Left renal cortex interstitium (tissue), 4 donors: ENCODE results near the gene SEPTIN8. TPM values are rescaled to one million over a fixed set of nuclear protein-coding genes. Genes with fewer than 3 reads are reported as not detected.
"Not testable (repeated sequence)": the region's sequence is repeated elsewhere in the genome, so short reads cannot be mapped to it uniquely, and the experiment has no call there.

Source experiments
- DNase-seq, 4 donors: peaks; one replicate each; pipeline ENCODE4 v3.0.0-alpha.2; 2013; ENCODE audit warnings: low read depth in 4 of 4, low spot score in 2 of 4, missing footprints in 1 of 4
- polyA plus RNA-seq, 4 donors: library from polyadenylated mRNA; unstranded; fragments of 120-200 nt; gene quantifications; one replicate each; pipeline ENCODE4 v1.2.1, GENCODE V29; 2013; ENCODE audit not compliant: insufficient read length in 4 of 4

The SEPTIN8 gene
- polyA plus RNA-seq, 4 donors = 74.2 to 84.5 (median 79.2) TPM

DNA sequence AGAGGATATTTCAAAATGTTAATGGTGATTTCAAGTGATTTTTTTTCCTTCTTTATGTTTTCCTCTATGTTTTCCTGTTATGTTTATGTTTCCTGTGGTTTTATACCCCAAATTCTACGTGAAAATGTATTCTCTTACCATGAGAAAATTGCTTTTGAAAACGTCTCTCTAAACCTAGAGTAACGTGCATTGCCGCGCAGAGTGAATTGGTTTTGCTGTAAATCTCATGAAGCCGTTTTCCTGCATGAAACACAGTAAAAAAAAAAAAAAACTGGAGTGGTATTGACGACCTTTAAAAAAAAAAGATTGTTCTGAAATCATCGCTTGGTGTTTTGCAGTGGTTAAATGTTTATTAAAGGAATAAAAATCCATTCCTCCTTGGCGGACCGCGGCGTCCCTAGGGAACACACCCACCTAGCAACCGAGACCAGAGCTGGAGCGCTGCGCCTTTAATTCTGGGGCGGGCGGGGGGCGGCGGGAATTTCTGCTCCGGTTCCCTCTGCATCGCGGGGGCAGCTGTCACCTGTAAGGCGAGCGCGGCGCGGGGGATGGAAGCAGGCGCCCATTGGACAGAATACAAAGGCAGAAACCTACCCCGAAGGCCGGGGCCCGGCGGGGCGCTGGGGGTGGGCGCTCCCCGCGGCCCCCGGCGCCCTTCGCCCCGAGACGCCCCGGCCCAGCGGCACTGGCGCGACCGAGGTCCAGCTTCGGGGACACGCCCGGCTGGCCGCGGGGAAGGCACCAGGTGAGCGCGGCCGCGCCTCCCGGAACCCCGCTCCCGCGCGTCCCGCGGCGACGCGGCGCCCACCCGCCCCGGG is 36.0 kb upstream of the SEPTIN8 start, which contains the start of gene SOWAHA:
Gene SOWAHA (plus strand): TSS at position 522 of the 818 bp plus-strand sequence. CDS start 320 bp downstream, outside the sequence.
- no peak for DNase-seq

DNA sequence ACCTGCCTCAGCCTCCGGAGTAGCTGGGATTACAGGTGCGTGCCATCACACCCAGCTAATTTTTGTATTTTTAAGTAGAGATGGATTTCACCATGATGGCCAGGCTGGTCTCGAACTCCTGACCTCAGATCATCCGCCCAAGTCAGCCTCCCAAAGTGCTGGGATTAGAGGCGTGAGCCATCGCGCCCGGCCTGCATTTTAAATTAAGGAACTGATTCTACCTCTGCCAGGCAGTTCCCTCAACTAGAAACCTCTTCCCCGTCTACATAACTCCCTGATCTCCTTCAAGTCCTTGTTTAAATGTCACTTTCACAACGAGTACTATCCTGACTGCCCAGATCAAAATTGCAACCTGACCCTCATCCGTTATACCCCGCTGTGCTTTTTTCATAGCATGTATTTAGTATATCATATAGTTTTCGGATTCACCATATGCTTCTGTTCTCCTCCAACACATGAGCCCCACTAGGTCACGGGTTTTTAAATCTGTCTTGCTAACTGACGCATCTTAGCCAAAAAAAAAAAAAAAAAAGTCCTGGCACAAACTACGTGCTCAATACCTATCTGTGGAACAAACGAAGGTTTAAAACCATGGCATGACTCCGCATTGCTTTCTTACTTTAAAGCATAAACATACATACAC is 35.2 kb upstream of the SEPTIN8 start:
- no peak for DNase-seq

DNA sequence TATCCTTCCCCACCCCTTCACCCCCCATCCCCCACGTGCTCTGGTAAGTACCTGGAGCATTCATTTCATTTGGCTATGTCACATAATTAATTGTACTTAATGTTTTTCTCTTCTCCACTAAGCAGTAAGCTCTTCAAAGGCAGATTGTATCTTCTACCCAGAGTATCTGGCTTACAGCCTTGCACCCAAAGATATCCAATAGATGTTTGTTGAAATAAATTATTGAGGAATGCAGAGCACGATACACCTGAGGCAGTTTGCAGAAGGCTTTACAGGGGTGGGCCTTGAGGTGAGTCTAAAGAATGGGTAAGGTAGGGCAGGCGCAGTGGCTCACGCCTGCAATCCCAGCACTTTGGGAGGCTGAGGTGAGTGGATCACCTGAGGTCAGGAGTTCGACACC is 33.6 kb upstream of the SEPTIN8 start:
- DNase-seq = no peak

DNA sequence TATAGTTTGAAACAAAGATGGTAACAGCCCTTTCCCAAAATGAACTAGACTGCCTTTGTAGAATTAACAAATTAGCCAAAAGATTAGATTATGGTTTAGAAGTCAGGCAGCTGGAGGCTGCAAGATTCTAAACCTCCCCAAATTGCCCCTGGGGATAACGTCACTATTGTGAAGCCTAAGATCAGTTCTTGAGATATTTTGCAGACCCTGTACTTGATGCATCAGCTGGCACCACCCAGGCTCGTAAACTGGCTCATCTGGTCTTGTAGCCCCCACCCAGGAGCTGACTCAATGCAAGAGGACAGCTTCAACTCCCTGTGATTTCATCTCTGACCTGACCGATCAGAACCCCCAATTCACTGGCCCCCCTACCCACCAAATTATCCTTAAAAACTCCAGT is 31.8 kb upstream of the SEPTIN8 start:
- no peak for DNase-seq

DNA sequence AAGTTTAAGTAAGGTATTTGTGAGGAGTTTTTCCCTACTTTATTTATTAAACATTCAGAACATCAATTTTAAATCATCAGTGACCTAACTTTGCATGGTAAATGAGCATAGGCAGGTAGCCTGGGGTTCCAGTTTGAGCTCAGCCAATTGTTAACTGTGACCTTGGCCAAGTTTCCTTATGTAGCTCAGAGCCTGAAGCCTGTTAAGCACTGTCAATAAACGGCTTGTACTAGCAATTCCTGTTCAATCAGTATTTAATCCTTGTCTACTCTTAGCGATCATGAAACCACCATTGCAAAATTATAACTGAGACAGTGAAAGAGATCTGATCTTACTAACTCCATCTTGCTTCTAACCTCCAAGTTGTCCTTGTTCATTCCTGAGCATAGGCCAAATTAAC is 31.4 kb upstream of the SEPTIN8 start:
- DNase-seq = no peak

DNA sequence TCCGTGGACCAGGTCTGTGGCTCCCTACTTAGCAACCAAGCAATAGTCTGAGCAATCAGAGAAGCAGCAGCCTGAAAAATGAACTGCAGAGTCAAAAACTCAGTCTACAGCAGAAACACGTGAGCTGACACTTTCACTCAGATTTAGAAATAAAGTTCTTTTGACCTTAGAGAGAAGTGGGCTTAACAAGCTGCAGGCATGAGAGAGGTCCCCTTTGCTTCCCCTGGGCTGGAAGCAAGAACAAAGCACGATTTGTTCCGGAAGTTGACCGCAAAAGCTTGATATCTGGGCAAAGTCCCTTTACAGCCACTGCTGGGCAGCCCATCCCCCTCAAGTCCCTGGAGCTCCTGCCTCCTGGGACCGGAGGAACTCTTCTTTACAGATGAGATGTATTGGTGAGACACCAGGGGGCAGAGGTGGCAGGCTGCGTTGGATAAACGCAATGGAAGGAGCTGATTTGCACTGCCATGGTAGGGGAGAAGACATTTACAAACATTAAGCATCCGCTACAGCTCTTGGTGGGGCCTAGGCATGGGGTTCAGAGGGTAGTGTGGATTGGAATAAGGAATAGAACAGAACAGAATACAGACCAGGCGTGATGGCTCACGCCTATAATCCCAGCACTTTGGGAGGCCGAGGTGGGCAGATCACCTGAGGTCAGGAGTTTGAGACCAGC is 30.3 kb upstream of the SEPTIN8 start:
- no peak for DNase-seq

DNA sequence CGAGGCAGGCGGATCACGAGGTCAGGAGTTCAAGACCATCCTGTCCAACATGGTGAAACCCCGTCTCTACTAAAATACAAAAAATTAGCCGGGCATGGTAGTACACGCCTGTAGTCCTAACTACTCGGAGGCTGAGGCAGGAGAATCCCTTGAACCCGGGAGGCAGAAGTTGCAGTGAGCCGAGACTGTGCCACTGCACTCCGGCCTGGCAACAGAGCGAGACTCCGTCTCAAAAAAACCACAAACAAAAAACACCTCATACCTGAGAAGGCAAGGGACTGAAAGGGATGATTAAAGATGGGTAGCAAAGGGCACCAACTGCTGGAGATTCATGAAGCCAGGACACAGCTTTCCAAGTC is 29.7 kb upstream of the SEPTIN8 start:
- not testable (repeated sequence) for DNase-seq

DNA sequence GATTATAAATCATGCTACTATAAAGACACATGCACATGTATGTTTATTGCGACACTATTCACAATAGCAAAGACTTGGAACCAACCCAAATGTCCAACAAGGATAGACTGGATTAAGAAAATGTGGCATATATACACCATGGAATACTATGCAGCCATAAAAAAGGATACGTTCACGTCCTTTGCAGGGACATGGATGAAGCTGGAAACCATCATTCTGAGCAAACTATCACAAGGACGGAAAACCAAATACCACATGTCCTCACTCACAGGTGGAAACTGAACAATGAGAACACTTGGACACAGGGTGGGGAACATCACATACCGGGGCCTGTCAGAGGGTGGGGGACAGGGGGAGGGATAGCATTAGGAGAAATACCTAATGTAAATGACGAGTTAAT is 28.8 kb upstream of the SEPTIN8 start:
- not testable (repeated sequence) for DNase-seq

DNA sequence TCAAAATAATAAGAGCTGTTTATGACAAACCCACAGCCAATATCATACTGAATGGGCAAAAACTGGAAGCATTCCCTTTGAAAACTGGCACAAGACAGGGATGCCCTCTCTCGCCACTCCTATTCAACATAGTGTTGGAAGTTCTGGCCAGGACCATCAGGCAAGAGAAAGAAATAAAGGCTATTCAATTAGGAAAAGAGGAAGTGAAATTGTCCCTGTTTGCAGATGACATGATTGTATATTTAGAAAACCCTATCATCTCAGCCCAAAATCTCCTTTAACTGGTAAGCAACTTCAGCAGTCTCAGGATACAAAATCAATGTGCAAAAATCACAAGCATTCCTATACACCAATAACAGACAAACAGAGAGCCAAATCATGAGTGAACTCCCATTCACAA is 27.2 kb upstream of the SEPTIN8 start:
- not testable (repeated sequence) for DNase-seq

DNA sequence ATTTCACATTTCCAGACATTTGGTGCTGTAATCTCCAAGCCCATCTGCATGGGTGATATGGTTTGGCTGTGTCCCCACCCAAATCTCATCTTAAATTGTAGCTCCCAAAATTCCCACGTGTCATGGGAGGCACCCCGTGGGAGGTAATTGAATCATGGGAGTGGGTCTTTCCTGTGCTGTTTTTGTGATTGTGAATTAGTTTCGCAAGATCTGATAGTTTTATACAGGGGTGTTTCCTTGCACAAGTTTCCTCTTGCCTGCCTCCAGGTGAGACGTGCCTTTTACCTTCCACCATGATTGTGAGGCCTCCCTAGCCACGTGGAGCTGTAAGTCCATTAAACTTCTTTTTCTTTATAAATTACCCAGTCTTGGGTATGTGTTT is 25.6 kb upstream of the SEPTIN8 start:
- not testable (repeated sequence) for DNase-seq

DNA sequence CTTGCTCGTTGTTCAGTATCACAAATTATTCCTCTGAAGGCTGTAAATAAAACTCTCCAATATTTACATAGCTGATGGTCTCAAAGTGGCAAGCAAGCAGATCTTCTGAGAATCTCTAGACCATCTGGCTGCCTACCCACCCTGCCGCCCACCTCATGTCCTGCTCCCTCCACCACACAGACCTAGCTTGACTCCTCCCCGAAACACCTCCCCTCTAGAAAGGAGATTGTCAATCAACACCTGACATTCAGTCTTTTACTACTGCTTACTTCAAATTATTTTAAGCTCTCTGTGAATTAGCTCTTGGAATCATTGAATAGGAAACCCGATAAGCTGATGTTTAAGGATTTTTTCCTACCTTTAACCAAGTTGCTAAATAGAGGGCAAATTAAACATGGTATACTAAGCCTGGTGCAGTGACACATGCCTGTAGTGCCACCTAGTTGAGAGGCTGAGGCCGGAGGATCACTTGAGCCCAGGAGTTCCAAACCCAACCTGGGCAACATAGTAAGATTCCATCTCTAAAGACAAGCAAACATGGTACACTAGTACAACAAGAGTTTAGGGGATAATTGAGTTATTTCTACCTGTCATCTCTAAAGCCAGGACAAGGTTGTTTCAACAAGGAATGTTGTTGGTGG is 25.1 kb upstream of the SEPTIN8 start:
- no peak for DNase-seq

DNA sequence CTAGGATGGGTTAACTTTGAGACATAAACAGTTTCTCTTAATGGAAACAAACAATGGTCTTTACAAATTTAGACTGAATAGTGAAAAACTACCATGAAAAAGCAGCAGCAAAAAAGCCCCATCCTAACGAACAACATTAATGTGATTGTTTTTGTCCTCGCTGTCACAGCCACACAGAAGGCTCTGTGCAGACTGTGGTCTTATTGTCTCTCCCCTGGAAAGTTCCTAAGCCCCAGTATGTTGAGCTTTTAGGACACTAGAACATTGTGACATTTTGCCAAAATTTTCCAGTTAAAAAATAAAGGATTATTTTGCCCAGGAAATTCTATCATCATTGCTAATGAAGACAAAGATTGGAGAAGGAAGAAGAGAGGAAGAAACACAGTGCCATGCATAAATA is 23.5 kb upstream of the SEPTIN8 start:
- no peak for DNase-seq

DNA sequence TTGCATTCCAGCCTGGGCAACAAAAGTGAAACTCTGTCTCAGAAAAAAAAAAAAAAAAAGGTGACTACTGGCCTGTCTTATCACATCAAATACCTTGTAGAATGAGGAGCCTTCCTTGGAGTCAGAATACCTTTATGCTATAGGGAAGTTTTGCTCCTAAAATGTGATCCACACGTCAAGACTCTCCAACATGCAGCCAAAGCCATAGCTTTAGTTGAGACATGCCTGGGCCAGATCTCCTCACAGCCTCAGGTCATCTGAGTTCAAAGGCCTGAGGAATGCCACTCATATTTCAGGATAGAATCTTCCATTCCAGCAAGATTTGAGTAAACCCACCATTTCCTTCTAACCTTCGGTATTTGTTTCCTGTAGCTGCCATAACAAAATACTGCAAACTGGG is 22.4 kb upstream of the SEPTIN8 start:
- no peak for DNase-seq

DNA sequence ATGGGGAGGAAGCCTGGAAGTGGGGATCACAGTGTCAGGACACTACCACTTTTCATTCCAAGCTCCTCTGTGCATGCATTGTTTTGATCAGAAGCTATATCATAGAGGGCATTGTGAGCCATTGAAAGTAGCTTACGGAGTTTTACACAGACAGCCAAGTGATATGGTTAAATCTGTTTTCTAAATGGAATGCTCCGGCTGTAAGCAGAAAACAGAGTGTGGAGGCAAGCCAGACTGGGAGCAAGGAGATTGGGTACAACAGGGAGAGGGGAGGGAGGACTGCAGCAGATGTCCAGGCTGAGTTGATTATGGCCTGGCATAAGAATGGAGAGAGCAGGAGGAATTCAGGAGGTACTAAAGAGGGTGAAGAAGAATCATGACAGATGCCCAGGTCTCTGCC is 20.6 kb upstream of the SEPTIN8 start:
- DNase-seq = no peak

DNA sequence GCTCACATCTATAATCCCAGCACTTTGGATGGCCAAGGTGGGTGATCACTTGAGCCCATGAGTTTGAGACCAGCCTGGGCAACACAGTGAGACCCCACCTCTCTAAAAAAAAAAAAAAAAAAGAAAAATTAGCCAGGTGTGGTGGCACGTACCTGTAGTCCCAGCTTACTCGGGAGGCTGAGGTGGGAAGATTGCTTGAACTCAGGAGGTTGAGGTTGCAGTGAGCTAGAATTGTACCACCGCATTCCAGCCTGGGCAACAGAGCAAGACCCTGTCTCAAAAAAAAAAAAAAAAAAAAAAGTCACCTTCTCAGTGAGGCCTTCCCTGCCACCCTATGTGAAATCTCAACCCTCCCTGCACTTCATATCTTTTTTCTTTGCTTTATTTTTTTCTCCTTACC is 14.0 kb upstream of the SEPTIN8 start:
- no peak for DNase-seq

DNA sequence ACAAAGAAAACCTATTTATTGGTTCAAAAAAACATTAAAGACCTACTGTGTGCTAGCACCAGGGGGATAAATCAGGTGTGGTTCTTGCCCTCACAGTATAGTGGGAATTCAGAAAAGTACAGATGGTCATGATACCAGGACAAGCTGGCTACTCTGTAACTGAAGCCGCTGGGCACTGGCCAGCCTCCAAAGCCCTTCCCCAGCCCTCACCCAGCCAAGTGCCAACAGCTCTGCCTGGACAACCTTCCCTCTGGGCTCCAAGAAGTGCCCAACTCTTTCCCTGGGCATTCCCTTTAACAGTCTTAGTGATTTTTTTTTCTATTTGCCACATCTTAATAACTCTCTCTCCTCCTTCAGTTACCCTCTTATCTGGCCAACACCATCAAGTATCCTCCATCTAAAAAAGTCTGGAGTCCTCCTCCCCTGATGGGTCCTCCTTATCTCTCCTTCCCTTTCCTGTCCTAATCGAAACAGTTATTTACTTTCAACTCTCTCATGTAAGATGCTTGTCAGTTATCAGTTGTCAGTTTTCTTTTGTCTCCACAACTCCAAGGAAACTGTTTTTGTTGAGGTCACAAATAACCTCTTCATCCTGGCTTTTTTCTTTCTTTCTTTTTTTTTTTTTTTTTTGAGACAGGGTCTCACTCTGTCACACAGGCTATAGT is 13.3 kb upstream of the SEPTIN8 start:
- no peak for DNase-seq

DNA sequence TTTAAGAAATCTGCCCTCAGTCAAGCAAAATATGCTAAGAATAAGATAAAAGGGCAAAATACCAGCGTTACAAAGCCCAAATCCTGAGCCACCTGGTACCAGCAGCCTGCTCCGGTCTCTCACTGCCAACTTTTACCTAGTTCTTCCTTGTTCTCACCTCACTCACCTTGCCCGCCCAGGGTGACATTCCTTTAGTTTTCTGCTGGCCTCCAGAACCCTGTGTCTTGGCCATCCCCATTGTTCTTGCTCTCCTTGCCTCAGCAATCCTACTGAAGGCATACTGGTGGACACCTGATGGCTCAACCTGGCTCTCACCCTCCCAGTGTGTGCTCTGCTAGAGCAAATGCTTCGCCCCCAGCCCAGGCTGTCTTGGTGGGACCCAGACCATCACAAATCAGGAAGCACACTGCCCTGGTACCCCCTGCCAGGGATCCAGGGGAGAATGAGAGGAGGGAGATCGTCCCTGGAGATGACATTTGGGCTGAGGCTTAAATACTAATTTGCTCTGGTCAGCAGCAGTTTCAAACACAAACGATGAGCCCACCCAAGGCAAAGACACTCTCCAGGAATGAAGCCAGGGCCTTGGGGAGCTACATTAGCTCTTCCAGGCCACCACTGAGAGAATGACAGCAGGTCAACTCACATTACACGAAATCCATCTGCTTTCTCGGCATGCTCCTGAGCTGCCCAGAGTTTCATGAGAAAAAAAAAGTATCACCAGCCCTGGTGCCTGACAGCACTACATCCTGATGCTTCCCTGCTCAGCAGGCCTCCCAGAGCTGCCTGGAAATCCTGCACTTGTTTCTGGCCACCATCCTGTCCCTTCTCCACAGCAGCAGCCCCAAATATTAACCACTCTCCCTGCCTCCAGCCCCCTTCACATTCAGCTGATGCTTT is 12.2 kb upstream of the SEPTIN8 start:
- no peak for DNase-seq

DNA sequence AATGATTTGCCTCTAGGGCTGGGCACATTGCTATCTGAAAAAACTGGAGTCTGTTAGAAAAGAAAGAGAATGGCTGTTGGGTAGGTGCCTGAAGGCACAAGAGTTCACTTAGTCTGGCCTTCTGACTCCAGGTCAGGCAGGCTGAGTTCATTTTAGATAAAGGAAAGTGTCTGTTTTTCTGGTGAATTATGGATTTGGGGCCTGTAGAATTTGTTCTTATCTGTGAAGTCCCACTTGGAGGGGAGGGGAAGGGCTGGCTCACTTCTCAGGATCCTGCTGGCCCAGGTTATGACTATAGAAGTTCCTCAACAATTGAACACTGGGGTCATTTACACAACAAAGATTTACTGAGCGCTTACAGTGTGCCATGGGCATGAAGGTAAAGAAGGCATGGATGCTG is 11.5 kb upstream of the SEPTIN8 start:
- no peak for DNase-seq

DNA sequence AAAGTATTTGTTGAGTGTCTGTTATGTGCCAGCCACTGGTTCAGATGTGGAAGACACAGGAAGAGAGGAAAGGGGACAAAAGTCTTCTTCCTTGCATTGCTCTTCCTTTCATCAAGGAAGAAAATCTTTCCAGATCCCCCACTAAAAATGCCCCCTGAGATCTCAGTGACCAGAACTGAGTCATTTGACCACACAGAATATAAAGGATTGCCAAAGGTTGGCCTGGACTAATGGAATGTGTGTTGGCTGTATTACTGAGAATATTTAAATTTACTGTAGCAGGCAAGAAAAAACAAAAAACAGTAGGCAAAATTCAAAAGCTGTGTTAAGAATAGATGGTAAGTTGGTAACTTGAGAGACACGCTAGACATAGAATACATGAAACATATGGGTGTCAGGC is 10.0 kb upstream of the SEPTIN8 start:
- DNase-seq = no peak

DNA sequence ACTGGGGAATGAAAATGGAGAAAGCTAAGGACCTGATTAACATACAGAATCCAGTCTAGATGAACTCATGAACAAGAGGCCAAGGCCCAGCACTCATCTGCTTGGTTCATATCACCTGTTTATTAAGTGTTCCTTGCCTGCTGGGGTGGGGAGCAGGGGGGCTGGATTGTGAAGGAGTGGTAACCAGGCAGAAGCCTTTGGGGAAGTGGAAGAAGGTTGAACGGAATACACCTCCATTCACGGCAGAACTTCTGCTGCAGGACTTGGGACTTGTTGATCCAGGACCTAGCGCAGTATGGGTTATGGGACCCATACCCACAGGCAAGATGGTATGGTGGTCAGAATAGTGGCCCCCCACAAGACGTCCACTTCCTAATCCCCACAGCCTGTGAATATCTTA is 8.8 kb upstream of the SEPTIN8 start:
- no peak for DNase-seq
